Measurements from ENCODE around the gene CATSPERD. TPM values are rescaled to one million over a fixed set of nuclear protein-coding genes. Genes with fewer than 3 reads are reported as not detected.

Gene CATSPERD
- not detected for total RNA-seq

DNA sequence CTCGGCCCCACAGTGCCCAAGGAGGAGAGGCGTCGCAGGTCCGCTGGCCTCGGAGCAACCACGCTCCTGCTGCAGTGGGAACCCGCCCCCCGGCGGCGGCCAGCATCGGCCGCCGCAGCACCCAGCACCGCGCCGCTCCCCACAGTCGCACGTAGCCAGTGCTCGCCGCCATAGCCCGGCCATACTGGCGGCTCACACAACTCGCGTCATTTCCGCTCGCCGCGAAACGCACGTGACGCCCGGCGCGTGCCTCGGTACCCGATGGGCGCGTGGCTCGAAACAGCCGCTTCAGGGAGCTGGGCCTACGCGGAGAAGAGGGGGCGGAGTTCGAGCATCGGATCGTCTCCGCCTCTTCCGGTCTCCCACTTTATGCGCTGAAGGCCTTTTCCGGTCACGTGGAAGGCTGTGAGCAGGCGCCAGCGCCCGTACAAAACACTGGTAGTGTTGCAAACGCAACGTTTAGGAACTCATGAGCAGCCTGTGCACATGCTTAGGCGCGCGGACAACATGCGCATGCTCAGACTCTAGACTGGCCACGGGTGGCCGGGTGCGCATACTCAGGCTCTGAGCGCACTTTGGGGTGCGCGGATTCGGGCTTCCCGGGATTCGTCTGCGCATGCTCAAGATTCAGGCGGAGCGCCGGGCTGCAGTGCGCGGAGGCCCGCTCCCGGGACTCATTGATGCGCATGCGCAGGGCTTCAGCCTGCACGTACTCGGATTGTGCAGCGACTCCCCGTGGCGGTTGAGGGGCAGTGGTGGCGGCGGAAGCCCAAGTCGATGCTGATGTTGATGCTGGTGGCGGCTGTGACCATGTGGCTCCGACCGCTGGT, at the start of gene CATSPERD, which contains the start of gene LONP1:
Gene CATSPERD, plus strand, starts transcription at position 677 of the 830 bp plus-strand sequence. Its CDS starts 101 bp downstream, at position 778.
Gene LONP1, minus strand, starts transcription at position 186 of the 830 bp plus-strand sequence. Its CDS starts 14 bp downstream, at position 172.
- H3K4me1 Mint-ChIP-seq (ENCODE audit: low read depth): peaks cover 35% of the 10 kb centered on the region
- no peaks in the 10 kb centered on the region for H3K27me3 Mint-ChIP-seq (ENCODE audit: low read depth)
- no peaks in the 10 kb centered on the region for H3K9me3 Mint-ChIP-seq
- peak; percentile 85 to 86 for ATAC-seq (replicated peaks in 1 of 2)
- peak within 1 kb of the TSS; percentile 88 to 96 for H3K4me3 Mint-ChIP-seq
- DNase-seq: peak; percentile 98
- peak within 1 kb of the TSS; percentile 98 for H3K27ac Mint-ChIP-seq
- H3K36me3 Mint-ChIP-seq (ENCODE audit: insufficient read depth in 2 of 2): peaks cover 15 to 21% of the 10 kb centered on the region in 2 donors

GRCh38 chr19:5671600-5671999, 48.8 kb upstream of the CATSPERD start:
- H3K27ac Mint-ChIP-seq: no peak overlapping the region
- H3K9me3 Mint-ChIP-seq: peaks cover 2 to 4% of the 10 kb centered on the region in 2 donors
- no peaks in the 10 kb centered on the region for H3K4me1 Mint-ChIP-seq (ENCODE audit: low read depth)
- no peaks in the 10 kb centered on the region for H3K27me3 Mint-ChIP-seq (ENCODE audit: low read depth)
- no peak for ATAC-seq (replicated peaks in 1 of 2)
- no peak for DNase-seq
- peaks cover 7 to 16% of the 10 kb centered on the region in 2 donors for H3K36me3 Mint-ChIP-seq (ENCODE audit: insufficient read depth in 2 of 2)
- H3K4me3 Mint-ChIP-seq: no peak overlapping the region

GRCh38 chr19:5672708-5673459, 47.6 kb upstream of the CATSPERD start:
- Mint-ChIP-seq H3K9me3 (peaks cover 2 to 4% of the 10 kb centered on the region in 2 donors), H3K27me3 (ENCODE audit: low read depth) (no peaks in the 10 kb centered on the region), H3K27ac (peak overlapping the region; percentile 73), H3K4me3 (no peak overlapping the region), H3K36me3 (ENCODE audit: insufficient read depth in 2 of 2) (peaks cover 5 to 12% of the 10 kb centered on the region in 2 donors), H3K4me1 (ENCODE audit: low read depth) (no peaks in the 10 kb centered on the region)
- ATAC-seq (replicated peaks in 1 of 2) (no peak), DNase-seq (no peak)

DNA sequence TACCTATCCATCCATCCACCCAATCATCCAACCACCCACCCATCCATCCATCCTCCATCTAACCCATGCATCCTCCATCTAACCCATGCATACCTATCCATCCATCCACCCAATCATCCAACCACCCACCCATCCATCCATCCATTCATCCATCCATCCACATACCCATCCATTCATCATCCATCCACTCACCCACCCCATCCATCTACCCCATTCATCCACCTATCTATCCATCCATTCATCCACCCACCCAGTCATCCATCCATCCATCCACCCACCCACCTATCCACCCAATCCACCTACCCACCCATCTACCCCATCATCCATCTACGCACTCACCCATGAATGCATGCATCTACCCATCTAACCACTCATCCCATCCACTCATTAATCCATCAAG, 46.7 kb upstream of the CATSPERD start:
- no peak overlapping the region for H3K4me3 Mint-ChIP-seq
- DNase-seq: no peak
- peaks cover under 1% of the 10 kb centered on the region for H3K4me1 Mint-ChIP-seq (ENCODE audit: low read depth)
- H3K36me3 Mint-ChIP-seq (ENCODE audit: insufficient read depth in 2 of 2): peaks cover 5 to 10% of the 10 kb centered on the region in 2 donors
- ATAC-seq (replicated peaks in 1 of 2): no peak
- no peak overlapping the region for H3K27ac Mint-ChIP-seq
- peaks cover 2 to 4% of the 10 kb centered on the region in 2 donors for H3K9me3 Mint-ChIP-seq
- no peaks in the 10 kb centered on the region for H3K27me3 Mint-ChIP-seq (ENCODE audit: low read depth)

GRCh38 chr19:5674714-5675113, 45.7 kb upstream of the CATSPERD start:
- Mint-ChIP-seq H3K4me3 (no peak overlapping the region), H3K27me3 (ENCODE audit: low read depth) (no peaks in the 10 kb centered on the region), H3K9me3 (peaks cover 2 to 4% of the 10 kb centered on the region in 2 donors), H3K4me1 (ENCODE audit: low read depth) (peaks cover 9% of the 10 kb centered on the region), H3K36me3 (ENCODE audit: insufficient read depth in 2 of 2) (peaks cover 5% of the 10 kb centered on the region in 2 donors), H3K27ac (no peak overlapping the region)
- DNase-seq (no peak), ATAC-seq (replicated peaks in 1 of 2) (no peak)

GRCh38 chr19:5676105-5676771, 44.2 kb upstream of the CATSPERD start:
- Mint-ChIP-seq H3K36me3 (ENCODE audit: insufficient read depth in 2 of 2) (peaks cover 5 to 6% of the 10 kb centered on the region in 2 donors), H3K27ac (no peak overlapping the region), H3K4me3 (no peak overlapping the region), H3K27me3 (ENCODE audit: low read depth) (no peaks in the 10 kb centered on the region), H3K4me1 (ENCODE audit: low read depth) (peaks cover 16% of the 10 kb centered on the region), H3K9me3 (peaks cover 2 to 4% of the 10 kb centered on the region in 2 donors)
- ATAC-seq (replicated peaks in 1 of 2) (no peak), DNase-seq (no peak)

GRCh38 chr19:5676772-5677105, 43.7 kb upstream of the CATSPERD start:
- H3K9me3 Mint-ChIP-seq: peaks cover 4 to 5% of the 10 kb centered on the region in 2 donors
- peaks cover 5 to 6% of the 10 kb centered on the region in 2 donors for H3K36me3 Mint-ChIP-seq (ENCODE audit: insufficient read depth in 2 of 2)
- H3K4me3 Mint-ChIP-seq: no peak overlapping the region
- DNase-seq: no peak
- no peaks in the 10 kb centered on the region for H3K27me3 Mint-ChIP-seq (ENCODE audit: low read depth)
- no peak overlapping the region for H3K27ac Mint-ChIP-seq
- no peak for ATAC-seq (replicated peaks in 1 of 2)
- peaks cover 21% of the 10 kb centered on the region for H3K4me1 Mint-ChIP-seq (ENCODE audit: low read depth)

GRCh38 chr19:5677136-5677535, 43.3 kb upstream of the CATSPERD start:
- H3K36me3 Mint-ChIP-seq (ENCODE audit: insufficient read depth in 2 of 2): peaks cover 5 to 6% of the 10 kb centered on the region in 2 donors
- H3K4me3 Mint-ChIP-seq: no peak overlapping the region
- ATAC-seq (replicated peaks in 1 of 2) (no peak), DNase-seq (no peak)
- H3K27me3 Mint-ChIP-seq (ENCODE audit: low read depth): no peaks in the 10 kb centered on the region
- H3K9me3 Mint-ChIP-seq: peaks cover 4 to 5% of the 10 kb centered on the region in 2 donors
- H3K4me1 Mint-ChIP-seq (ENCODE audit: low read depth): peaks cover 25% of the 10 kb centered on the region
- no peak overlapping the region for H3K27ac Mint-ChIP-seq

- DNase-seq: no peak
- Mint-ChIP-seq H3K27me3 (ENCODE audit: low read depth) (no peaks in the 10 kb centered on the region), H3K4me3 (no peak overlapping the region), H3K27ac (no peak overlapping the region), H3K36me3 (ENCODE audit: insufficient read depth in 2 of 2) (peaks cover 5 to 6% of the 10 kb centered on the region in 2 donors), H3K4me1 (ENCODE audit: low read depth) (peaks cover 25% of the 10 kb centered on the region), H3K9me3 (peaks cover 4 to 5% of the 10 kb centered on the region in 2 donors)
- ATAC-seq (replicated peaks in 1 of 2): no peak
Observed at GRCh38 chr19:5677580-5677979, 42.9 kb upstream of the CATSPERD start.

DNA sequence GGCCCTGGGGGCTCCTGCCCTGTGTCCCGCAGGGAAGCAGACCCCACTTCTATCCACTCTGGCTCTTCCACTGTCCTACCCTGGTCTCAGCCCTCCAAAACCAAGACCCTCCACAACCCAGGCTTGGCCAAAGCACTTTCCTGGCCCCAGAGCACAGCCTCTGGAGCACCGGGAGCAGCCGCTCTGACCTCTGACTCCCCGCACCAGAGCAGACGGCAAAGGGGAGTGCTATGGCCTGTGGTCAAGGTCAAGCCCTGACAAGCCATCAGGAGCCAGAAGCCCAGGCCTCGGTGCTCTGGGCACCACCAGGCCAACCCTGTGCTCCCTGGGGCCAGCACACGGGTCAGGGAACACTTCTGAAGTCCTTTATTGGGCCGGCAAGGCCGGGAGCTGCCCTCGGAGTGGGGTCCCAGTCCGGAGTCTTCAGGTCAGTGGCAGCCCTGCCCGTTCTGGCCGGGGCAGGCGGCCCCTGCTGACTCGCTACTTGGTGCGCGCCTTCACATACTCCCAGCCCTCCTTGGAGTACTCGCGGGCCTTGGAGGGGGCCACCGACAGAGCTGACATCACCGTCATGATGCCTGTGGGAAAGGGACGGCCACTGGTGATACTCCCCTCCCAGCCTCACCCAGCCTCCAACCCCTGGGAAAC, 42.2 kb upstream of the CATSPERD start:
- H3K27me3 Mint-ChIP-seq (ENCODE audit: low read depth): no peaks in the 10 kb centered on the region
- no peak overlapping the region for H3K4me3 Mint-ChIP-seq
- DNase-seq: no peak
- no peak for ATAC-seq (replicated peaks in 1 of 2)
- no peak overlapping the region for H3K27ac Mint-ChIP-seq
- H3K36me3 Mint-ChIP-seq (ENCODE audit: insufficient read depth in 2 of 2): peaks cover 2 to 6% of the 10 kb centered on the region in 2 donors
- peaks cover 4 to 5% of the 10 kb centered on the region in 2 donors for H3K9me3 Mint-ChIP-seq
- peaks cover 28% of the 10 kb centered on the region for H3K4me1 Mint-ChIP-seq (ENCODE audit: low read depth)

- Mint-ChIP-seq H3K27ac (peak overlapping the region; percentile 86), H3K9me3 (peaks cover 0 to 3% of the 10 kb centered on the region in 2 donors), H3K36me3 (ENCODE audit: insufficient read depth in 2 of 2) (peaks cover 0 to 3% of the 10 kb centered on the region in 2 donors), H3K4me3 (peak overlapping the region; percentile 81 to 99), H3K27me3 (ENCODE audit: low read depth) (no peaks in the 10 kb centered on the region), H3K4me1 (ENCODE audit: low read depth) (peaks cover 30% of the 10 kb centered on the region)
- DNase-seq (no peak), ATAC-seq (replicated peaks in 1 of 2) (no peak)
Observed at GRCh38 chr19:5679289-5680083, 41.0 kb upstream of the CATSPERD start.

GRCh38 chr19:5680084-5680436, 40.4 kb upstream of the CATSPERD start:
- H3K27ac Mint-ChIP-seq: peak overlapping the region; percentile 86
- peak overlapping the region; percentile 81 to 99 for H3K4me3 Mint-ChIP-seq
- no peak for ATAC-seq (replicated peaks in 1 of 2)
- H3K4me1 Mint-ChIP-seq (ENCODE audit: low read depth): peaks cover 30% of the 10 kb centered on the region
- DNase-seq: no peak
- peaks cover 0 to 3% of the 10 kb centered on the region in 2 donors for H3K9me3 Mint-ChIP-seq
- H3K27me3 Mint-ChIP-seq (ENCODE audit: low read depth): no peaks in the 10 kb centered on the region
- H3K36me3 Mint-ChIP-seq (ENCODE audit: insufficient read depth in 2 of 2): peaks cover 0 to 3% of the 10 kb centered on the region in 2 donors

All from activated T-cell treated with anti-CD3 and anti-CD28 coated beads, Interleukin-2, amount 50 U/mL, for 72 hours (primary cell).